Stimulated activated CD4-positive, alpha-beta T cell treated with anti-CD3 and anti-CD28 coated beads, Interleukin-15, amount 100 ng/mL, for 1 hour (primary cell): Measurements from ENCODE around the gene CPNE2.
"Not testable (repeated sequence)": the region's sequence is repeated elsewhere in the genome, so short reads cannot be mapped to it uniquely, and the experiment has no call there.

Experiments
- DNase-seq, 2 donors: peaks; one replicate each; pipeline ENCODE4 v3.0.0-alpha.2; 2020; ENCODE audit warnings: low read depth in 1 of 2, low spot score in 1 of 2

The CPNE2 gene

GRCh38 chr16:57166451-57166850, 74.1 kb downstream of the CPNE2 start:
- DNase-seq = no peak

- no peak for DNase-seq
Measured at GRCh38 chr16:57166951-57167350, 74.6 kb downstream of the CPNE2 start.

GRCh38 chr16:57167538-57167937, 75.2 kb downstream of the CPNE2 start:
- no peak for DNase-seq

- DNase-seq = no peak
Measured at GRCh38 chr16:57167953-57168352, 75.6 kb downstream of the CPNE2 start.

GRCh38 chr16:57169327-57169726, 76.9 kb downstream of the CPNE2 start:
- no peak for DNase-seq

GRCh38 chr16:57172721-57173290, 80.4 kb downstream of the CPNE2 start:
- DNase-seq = no peak

- DNase-seq = no peak
Measured at GRCh38 chr16:57175896-57176295, 83.5 kb downstream of the CPNE2 start.

- DNase-seq = no peak
Measured at GRCh38 chr16:57178196-57178595, 85.8 kb downstream of the CPNE2 start.

GRCh38 chr16:57178793-57179212, 86.4 kb downstream of the CPNE2 start:
- no peak for DNase-seq

- DNase-seq = no peak
Measured at GRCh38 chr16:57179215-57179828, 86.9 kb downstream of the CPNE2 start.

- no peak for DNase-seq
Measured at GRCh38 chr16:57184113-57184512, 91.7 kb downstream of the CPNE2 start.

- no peak for DNase-seq
Measured at GRCh38 chr16:57184887-57185445, 92.6 kb downstream of the CPNE2 start.

GRCh38 chr16:57185446-57185944, 93.1 kb downstream of the CPNE2 start:
- peak in 1 of 2 donors; percentile 7 for DNase-seq

- DNase-seq = peak; percentile 92 to 97
Measured at GRCh38 chr16:57185945-57186871, 93.8 kb downstream of the CPNE2 start, which contains the start of the genes PSME3IP1 and RSPRY1. TSS of gene PSME3IP1 (minus strand) at chr16:57186039. CDS start at chr16:57173854, 12,185 bp downstream. TSS of gene RSPRY1 (plus strand) at chr16:57186329. CDS start at chr16:57204659, 18,330 bp downstream.

- DNase-seq = peak in 1 of 2 donors; percentile 10
Measured at GRCh38 chr16:57186872-57187854, 94.8 kb downstream of the CPNE2 start.

- DNase-seq = not testable (repeated sequence)
Measured at GRCh38 chr16:57187902-57188710, 95.7 kb downstream of the CPNE2 start.

- DNase-seq = no peak
Measured at GRCh38 chr16:57188711-57189002, 96.3 kb downstream of the CPNE2 start.

- DNase-seq = not testable (repeated sequence)
Measured at GRCh38 chr16:57189527-57189926, 97.1 kb downstream of the CPNE2 start.

- no peak for DNase-seq
Measured at GRCh38 chr16:57190136-57190535, 97.8 kb downstream of the CPNE2 start.
